ENCODE results near the gene ZNF674.
A peak's percentile ranks its signal among the peaks of the same experiment; 100 is the strongest.

ZNF674 gene

DNA sequence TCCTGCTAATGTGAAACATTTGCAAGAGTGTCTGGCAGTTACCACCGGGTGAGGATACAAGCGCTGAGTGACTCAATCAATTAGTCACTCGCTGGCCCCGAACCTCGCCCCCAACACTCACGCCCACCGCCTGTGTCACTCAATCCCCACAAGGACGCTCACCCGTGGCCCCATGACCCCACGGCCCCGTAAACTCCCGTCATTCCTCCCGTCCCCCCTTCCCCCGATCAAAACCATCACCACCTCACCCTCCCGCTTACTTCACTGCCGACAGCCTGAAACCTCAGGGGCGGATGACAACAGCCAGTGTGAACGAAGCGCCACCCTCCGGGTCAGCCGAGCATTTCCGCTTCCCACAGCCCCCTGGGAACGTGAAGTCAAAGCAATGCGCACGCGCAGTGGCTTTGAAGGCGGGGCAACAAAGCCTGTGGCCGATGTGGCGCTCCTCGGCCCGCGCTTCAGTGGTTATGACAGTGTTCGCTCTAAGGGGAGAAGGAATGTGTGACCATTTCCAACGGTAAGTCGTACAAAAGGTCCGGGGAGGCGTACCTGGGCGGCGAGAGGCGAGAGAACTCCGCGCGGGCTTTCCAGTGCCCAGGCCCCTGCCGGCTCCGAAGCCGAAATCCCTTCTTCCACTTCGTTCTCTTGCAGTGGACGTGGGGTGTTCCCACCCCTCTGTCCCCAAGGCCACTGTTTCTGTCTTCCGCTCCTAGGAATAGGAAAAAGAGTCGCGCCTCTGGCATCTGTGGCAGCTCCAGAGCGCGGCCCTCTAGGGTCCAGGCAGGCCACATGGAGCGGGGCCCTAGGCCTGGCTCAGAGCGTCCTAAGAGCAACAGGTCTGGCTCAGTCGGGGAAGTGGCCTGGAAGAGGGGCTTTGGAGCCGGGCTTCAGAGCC is at the start of gene ZNF674:
Gene ZNF674, minus strand, starts transcription at position 311 of the 895 bp plus-strand sequence. CDS start 3,334 bp downstream, outside the sequence.
- DNase-seq: peak; percentile 43

DNA sequence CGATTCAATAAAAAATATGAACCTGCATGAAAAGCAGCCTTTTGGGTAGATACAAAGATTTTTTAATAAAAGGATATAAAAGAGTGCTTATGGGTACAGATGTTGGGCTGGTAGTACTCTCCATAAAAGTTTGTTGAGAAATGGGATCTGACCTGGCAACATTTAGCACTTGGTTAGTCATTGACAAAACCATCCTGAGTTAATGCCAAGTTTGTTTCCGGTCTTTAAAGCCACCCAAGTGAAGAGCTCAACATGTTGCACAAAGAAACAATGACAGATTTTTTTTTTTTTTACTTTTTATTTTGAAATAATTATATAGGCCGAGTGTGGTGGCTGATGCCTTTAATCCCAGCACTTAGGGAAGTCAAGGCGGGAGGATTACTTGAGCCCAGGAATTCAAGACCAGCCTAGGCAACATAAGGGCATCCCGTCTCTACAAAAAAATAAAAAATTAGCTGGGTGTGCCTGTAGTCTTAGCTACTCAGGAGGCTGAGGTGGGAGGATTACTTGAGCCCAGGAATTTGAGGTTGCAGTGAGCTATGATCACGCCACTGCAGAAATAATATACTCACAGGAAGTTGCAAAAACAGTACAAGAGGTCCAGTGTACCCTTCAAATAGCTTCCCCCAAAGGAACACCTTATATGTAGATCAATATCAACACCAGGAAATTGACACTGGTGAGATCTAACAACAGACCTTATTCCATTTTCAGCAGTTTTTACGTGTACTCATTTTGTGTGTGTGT is 44.9 kb upstream of the ZNF674 start:
- no peak for DNase-seq

DNA sequence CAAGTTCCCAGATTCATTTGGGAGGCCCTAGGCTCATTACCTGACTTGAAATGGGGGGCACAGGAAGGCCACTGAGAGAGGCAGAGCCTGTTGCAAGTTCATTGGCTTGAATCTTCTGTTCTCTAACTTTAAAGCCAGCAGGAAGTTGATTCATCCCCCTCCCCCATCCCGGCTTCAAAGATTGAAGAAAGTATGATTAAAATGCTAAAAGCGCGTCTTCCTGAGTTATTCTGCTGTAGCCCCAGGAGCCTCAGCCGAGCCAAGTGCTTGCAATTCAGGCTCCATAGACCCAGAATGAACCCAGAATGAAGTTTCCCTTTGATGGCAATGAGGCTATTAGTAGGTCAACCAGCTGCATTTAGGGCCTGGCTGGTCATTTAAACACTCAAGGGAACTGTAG is 43.0 kb upstream of the ZNF674 start:
- no peak for DNase-seq

DNA sequence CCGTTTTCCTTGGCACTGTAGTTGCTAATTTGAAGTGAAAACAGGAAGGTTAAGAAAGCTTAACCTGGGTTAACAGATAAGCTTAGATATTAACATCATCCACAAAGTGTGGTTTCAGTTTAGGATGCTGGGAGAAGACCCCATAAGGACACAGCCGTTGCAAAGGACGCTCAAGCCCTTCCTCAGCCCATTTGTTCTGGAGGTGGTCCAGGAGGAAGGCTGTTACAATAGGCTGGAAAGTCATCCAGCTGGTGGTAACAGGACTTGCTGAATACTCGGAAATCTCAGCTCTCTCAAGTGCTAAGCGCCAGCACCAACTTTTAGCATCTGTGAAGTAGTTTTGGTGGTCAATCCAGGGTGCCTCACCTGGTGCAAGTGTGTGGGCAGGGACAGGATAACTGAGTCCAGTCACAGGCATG is 42.5 kb upstream of the ZNF674 start:
- DNase-seq: no peak

DNA sequence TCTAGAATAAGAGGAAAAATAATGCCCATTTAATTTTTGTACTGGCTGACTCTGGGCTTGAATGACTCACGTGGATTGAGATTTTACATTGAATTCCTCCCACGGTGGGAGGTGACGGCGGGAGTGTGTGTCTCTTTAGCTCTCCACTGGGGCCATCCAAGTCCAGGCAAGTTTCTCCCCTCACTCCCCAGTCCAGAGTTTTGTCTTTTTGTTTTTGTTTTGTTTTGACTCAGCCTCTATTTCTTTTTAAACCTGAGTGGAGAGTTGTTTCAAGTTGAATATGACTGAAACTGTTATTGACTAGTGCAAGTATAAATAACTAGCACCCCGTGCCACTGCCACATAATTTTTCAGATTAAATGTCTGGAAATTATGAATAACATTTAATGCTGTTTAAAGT is 41.9 kb upstream of the ZNF674 start:
- no peak for DNase-seq

DNA sequence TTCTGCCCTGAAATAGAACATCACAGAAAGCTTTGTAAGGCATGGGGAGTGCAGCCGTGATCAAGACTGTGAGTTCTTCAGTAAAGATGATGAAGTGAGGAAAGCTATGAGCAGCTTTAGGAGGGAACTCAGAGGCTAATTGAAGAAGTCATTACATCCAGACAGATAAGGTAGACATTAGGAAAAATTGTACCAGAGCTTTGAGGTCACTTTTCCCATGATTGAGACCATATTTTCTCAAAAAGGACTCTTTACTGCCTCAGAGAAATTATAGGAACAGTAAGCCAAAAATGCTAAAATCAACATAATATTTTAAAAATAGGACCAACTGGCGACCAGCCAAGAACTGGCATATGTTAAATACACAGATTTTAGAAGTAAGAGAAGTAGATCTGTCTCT is 39.5 kb upstream of the ZNF674 start:
- no peak for DNase-seq

DNA sequence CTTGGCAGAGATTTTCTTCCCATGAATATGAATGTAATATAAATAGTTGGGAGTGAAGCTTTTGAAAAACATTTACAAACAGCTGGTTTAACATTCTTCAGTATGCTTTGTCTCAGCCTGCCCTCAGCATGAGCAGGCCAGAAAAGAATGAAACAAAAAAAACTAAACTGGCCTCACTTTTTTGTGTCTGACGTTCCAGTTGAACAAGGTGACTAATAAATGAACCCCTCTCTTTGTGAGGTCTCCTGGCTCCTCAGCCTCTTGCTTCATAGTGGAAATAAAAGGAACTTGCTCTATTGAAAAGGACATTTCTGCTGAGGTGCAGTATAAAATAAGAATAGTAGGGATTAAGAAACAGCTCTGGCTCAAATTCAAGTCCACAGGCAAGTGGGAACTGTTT is 37.7 kb upstream of the ZNF674 start:
- DNase-seq: no peak

DNA sequence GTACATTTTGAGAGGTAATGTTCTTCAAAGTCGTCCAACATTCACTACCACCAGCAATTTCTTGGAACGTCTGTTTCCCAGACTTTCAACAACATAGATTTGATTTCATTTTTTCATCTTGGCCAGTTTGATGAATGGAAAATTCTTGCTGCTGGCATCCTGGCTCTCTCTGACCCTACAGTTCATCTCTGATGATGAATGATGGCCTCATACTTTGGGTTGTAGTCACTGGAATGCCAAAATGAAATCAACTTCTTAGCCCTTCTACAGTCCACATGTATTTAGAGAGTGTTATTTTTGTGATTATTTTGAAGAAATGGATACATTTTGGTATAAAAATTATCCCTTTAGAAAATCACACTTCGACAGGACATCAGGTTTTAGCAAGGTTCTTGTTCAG is 37.1 kb upstream of the ZNF674 start:
- DNase-seq: no peak

DNA sequence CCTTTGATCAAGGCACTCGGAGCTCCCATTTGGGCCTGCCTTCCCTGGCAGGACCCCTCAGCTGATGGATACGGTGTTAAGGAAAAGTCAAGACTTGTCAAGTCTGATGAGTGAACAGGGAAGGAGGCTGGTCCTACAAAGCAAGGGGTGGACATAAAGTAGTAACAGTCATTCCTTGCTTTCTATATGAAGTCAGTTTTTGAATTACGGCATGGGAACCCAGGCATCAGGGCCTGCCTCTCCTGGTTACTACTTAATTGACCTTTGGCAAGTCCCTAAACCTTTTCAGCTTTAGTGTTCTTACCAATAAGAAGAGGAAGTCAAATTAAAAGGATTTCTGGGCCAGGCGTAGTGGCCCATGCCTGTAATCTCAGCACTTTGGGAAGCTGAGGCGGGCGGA is 35.4 kb upstream of the ZNF674 start:
- no peak for DNase-seq

DNA sequence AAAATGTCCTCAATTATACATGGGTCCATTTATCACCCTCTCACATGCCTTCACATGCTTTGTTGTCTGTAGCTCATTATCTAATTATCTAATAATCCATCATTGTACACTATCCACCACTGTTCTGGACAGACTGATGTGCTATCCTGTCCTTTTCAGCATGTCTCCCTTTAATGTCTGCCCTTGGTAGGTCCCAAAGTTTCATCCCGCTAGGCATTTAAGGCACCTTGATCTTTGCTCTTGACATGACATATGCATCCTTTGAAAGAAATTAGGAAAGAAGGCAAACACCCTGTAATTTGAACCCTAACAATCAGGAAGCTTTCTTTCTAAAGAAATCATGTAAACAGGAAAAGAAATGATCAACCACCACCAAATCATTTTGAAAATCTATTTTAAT is 34.0 kb upstream of the ZNF674 start:
- DNase-seq: no peak

DNA sequence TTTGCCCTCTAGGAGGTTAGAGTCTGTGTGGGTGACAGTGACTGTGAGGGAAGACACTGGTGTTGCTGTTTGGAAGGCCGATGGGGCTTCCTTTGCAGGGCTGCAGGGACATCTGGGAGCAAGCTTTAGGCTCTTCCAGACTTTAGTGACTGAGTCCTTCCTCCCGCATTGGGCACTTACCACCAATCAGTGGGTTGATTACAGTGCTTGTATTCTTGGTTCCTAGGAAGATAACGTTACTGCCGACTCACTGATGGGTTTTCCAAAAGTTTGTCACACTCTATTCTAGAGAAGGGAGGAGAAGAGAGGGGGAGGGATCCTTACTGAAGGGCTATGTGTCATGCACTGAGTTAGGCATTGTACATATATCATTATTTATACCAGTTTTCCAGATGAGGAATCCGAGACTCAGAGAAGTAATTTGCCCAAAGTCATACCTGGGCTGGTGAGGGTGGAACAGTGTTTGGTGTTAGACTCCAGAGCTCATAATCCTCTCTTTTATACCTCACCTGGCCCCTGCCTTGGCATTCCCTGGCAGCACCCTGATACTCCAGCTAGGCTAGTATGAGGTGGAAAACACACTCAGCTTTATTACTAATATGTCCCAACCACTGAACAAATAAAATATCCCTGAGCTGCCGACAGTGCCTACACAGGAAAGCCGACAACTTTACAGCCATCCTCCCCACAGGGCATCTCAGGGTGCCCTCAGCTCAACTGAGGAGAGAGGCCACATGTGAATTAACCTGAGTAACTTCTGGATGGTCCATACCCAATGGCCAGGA is 32.2 kb upstream of the ZNF674 start:
- DNase-seq: no peak

DNA sequence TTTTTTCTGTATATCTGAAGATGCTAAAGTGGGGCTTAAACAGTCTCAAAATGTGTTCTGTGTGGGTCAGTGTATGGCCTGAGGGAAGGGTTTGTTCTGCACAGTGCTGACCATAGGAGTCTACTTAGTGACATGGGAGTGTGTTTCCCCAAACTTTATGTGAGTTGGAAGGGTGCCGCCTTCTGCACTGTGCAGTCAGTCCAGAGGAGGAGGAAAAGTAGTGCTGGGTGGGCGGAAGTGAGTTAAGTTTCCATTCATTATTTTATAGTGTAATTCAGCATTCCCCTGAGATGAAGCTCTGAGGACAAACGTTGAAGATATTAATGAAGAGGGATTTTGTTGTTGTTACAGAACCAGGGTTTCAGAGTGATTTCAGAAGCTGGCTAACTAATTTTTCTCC is 31.2 kb upstream of the ZNF674 start:
- DNase-seq: no peak

DNA sequence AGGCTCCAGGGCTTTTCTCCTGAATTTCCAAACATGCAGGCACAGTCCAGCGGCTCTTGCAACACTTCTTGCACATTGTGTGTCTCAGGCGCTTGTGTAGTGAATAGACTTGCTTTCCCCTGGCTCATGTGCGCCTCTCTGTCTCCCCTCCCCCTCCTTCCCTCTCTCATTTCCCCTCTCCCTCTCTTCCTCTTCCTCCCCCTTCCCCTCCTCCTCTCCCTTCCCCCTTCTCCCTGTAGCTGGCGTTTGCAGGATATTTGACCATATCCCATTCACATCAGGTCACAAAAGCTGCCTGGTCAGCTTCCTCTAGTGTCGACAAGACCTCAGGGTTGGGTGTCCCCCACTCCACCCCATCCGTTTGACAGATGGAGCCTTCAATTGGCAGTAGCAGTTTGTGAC is 30.8 kb upstream of the ZNF674 start:
- DNase-seq: no peak

DNA sequence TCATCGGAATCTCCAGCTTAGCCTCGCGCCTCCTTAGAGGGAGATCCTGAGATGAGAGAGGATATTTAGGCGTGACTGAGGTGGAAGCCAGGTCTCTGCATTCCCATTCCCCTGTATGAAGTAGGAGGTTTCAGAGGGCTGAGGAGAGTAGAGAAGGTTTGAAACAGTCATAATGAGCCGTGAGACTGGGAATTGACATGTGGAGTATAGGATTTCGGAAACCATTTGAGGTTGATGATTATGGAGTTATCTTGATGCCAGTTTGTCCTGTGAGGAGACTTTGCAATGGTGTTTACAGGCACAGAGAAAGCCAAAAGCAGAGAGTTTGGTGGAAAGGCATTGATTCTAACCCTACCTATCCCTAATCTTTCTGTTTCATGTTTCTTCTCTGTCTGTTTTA is 30.4 kb upstream of the ZNF674 start:
- no peak for DNase-seq

DNA sequence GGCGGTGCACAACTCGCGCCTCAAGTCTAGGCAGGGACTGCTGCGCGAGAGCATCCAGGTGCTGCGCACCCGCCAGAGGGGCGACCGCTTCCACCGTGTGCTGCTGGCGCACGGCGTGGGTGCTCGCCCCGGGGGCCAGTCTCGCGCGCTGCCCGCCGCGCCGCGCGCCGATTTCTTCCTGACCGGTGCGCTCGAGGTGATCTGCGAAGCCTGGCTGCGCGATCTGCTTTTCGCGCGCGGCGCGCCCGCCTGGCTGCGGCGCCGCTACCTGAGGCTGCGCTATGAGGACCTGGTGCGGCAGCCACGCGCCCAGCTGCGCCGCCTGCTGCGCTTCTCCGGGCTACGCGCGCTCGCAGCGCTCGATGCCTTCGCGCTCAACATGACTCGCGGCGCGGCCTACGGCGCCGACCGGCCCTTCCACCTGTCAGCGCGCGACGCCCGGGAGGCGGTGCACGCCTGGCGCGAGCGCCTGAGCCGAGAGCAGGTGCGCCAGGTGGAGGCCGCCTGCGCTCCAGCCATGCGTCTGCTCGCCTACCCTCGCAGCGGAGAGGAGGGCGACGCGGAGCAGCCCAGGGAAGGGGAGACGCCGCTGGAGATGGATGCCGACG is 29.7 kb upstream of the ZNF674 start:
- no peak for DNase-seq

DNA sequence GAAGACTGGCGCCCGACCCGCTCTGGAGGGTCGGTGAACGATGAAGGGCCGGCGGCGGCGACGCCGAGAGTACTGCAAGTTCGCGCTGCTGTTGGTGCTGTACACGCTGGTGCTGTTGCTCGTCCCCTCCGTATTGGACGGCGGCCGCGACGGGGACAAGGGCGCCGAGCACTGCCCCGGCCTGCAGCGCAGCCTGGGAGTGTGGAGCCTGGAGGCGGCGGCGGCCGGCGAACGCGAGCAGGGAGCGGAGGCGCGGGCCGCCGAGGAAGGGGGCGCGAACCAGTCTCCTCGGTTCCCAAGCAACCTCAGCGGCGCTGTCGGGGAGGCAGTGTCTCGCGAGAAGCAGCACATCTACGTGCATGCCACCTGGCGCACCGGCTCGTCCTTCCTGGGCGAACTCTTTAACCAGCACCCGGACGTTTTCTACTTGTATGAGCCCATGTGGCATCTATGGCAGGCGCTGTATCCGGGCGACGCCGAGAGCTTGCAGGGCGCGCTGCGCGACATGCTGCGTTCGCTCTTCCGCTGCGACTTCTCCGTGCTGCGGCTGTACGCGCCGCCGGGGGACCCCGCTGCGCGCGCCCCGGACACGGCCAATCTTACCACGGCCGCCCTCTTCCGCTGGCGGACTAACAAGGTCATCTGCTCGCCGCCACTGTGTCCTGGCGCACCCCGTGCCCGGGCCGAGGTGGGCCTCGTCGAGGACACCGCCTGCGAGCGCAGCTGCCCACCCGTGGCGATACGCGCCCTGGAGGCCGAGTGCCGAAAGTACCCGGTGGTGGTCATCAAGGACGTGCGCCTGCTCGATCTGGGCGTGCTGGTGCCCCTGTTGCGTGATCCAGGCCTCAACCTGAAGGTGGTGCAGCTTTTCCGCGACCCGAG is 28.9 kb upstream of the ZNF674 start:
- no peak for DNase-seq

DNA sequence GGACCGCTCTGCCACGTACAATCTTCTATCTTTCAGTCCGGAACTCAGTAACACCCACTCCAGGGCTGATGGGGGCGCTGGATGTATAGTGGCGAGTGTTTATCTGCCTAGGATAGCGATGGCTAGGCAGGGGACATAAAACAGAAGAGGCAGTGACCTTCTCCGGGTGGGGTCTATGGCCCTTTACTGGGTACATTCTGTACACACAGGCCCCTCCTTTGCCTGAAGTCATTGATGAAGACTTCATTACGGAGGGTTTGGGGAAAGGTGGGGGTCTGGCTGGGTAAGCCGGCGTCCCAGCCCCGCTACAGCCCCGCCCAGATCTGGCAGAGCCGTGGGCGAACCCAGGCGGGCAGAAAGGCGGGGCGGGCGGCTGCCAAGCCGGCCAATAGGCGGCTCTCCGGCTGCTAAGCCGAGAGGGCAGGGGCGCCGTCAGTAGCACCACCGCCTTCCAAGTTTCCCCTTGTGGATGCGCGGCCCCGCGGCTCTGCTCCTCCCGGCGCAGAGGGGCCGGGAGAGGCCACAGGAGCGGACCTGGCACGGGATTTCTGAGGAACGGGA is 28.2 kb upstream of the ZNF674 start, which contains the start of gene CHST7:
Gene CHST7, plus strand, starts transcription at position 435 of the 561 bp plus-strand sequence. CDS start 167 bp downstream, outside the sequence.
- DNase-seq: peak; percentile 42

DNA sequence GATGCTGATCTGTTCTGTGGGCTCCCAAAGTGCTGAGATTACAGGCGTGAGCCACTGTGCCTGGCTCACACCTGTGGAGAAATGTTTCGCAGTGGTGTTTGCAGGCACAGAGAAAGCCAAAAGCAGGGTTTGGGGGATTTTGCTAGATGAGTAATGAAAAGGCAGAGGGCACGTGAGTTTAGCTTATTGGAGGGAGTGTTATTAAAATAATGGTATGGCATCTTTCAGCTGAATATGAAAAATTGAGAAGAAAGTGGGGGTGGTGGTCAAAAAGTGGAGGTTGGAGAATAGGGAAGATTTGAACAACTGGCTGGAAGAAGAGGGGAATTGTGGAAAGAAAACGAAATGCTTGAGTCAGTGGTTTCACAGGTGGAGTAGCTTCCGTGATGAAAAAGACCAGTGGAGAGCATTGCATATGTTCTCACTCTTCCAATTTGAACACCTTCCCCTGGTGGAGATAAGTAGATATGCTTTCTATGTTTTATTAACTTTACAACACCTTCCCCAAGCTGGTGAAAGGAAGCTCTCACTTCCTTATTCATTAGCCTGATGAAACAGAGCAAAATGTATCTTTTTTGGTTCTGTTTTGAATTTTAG is 27.2 kb upstream of the ZNF674 start:
- DNase-seq: no peak

DNA sequence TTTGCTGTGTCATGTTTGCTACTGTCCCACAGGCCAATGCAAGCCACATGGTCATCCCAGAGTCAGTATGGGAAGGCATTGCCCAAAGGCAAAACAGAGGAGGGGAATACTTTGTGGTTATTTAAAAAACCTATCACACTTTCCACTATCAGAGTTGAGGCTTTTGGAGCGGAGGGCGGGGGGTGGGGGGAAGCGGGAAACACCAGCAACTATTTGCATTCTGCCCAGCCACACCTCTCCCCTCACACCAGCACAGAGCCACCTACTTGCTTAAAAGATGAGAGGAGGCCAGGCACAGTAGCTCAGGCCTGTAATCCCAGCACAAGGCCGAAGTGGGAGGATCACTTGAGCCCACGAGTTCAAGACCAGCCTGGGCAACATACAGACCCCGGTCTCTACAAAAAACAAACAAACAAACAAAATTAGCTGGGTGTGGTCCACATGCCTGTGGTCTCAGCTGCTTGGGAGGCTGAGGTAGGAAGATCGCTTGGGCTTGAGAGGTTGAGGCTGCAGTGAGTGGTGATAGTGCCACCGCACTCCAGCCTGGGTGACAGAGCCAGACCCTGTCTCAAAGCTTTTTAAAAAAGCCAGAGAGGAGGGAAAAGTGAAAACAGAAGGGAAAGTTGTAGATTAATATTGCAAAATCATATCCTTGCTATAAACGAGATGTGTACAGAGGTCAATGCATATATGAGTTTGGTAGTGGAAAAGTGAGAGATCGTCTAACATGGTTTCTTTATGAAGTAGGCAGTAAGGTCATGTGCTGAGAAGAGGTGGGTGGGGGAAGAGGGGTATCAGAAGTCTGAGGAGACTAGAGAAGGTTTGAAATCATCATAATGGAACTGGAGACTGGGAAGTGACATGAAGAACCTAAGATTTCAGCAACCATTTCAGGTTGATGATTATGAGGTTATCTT is 26.5 kb upstream of the ZNF674 start:
- DNase-seq: no peak

DNA sequence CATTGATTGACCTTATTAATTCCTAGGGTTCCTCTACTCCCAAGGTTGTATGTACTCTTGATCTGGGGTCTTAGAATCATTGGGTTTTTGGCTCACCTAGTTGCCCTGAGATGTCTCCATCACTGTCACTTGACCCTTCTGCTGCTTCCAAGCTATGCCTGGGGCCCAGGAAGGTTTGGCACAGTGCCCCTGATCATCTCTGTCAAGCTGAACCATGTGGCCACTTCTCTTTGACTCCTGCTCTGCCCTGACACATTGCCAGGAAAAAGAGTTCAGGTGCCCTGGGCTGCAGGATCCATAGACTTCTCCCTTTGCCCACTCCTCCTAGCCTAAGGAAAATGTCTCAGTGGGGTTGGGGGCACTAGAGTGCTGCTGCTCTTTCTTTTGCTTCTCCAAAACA is 24.4 kb upstream of the ZNF674 start:
- DNase-seq: no peak

Data from NCI-H524 treated with DMSO at 0.1 percent for 48 hours (cell line).